Neuronal stem cell (in vitro differentiated cells): Measurements from ENCODE around the gene XCL2.

Experiments
- DNase-seq: peaks from one replicate; pipeline ENCODE4 v3.0.0-alpha.2; 2013; ENCODE audit warnings: low spot score
- H2AFZ ChIP-seq: one replicate; pipeline ENCODE4 v1.6.1; 2013; ENCODE audit warnings: mild to moderate bottlenecking, low read length, inconsistent platforms
- H2AK5ac ChIP-seq: 2 replicates; pipeline ENCODE4 v1.6.1; 2013; ENCODE audit warnings: low read depth, mild to moderate bottlenecking, inconsistent platforms, low read length, moderate library complexity, mixed read lengths
- H2BK120ac ChIP-seq: 2 replicates; pipeline ENCODE4 v1.6.1; 2013; ENCODE audit warnings: low read depth, mild to moderate bottlenecking, inconsistent platforms, low read length, moderate library complexity, mixed read lengths
- H2BK12ac ChIP-seq: one replicate; pipeline ENCODE4 v1.6.1; 2013; ENCODE audit warnings: low read length, inconsistent platforms
- H2BK15ac ChIP-seq: 2 replicates; pipeline ENCODE4 v1.6.1; 2013; ENCODE audit warnings: mild to moderate bottlenecking, low read length, inconsistent platforms, mixed read lengths
- H2BK5ac ChIP-seq: one replicate; pipeline ENCODE4 v1.6.1; 2013; ENCODE audit warnings: inconsistent platforms, mild to moderate bottlenecking, low read length, moderate library complexity
- H3K14ac ChIP-seq: one replicate; pipeline ENCODE4 v1.6.1; 2013; ENCODE audit warnings: low read length, inconsistent platforms
- H3K18ac ChIP-seq: 2 replicates; pipeline ENCODE4 v1.6.1; 2013; ENCODE audit warnings: low read length, inconsistent platforms
- H3K23ac ChIP-seq: 2 replicates; pipeline ENCODE4 v1.6.1; 2013; ENCODE audit warnings: low read depth, mild to moderate bottlenecking, mixed read lengths, low read length, inconsistent platforms; ENCODE audit not compliant: poor library complexity
- H3K27ac ChIP-seq: replicated peaks from 3 replicates; pipeline ENCODE4 v1.5.1; 2013; ENCODE audit warnings: low read length, inconsistent platforms
- H3K27me3 ChIP-seq, 3 experiments: 2 replicates each; pipeline ENCODE4 v1.6.1; 2013; ENCODE audit warnings: low read length in 3 of 3, mild to moderate bottlenecking in 2 of 3, inconsistent platforms in 1 of 3, low read depth in 1 of 3, mixed read lengths in 1 of 3, moderate library complexity in 1 of 3; ENCODE audit not compliant: control insufficient read depth in 3 of 3, insufficient read depth in 3 of 3
- H3K36me3 ChIP-seq, 2 donors: replicated peaks in 1 of 2; 2 replicates each; pipeline ENCODE4 v1.6.1; 2013; ENCODE audit warnings: low read length in 2 of 2; ENCODE audit not compliant: control insufficient read depth in 2 of 2, insufficient read depth in 2 of 2
- H3K4ac ChIP-seq: 2 replicates; pipeline ENCODE4 v1.6.1; 2013; ENCODE audit warnings: inconsistent platforms, mild to moderate bottlenecking, low read length, moderate library complexity
- H3K4me1 ChIP-seq, 2 donors: 1 replicate in 1 of 2; 2 replicates in 1 of 2; pipeline ENCODE4 v1.6.1; 2013; ENCODE audit warnings: low read length in 2 of 2, low read depth in 1 of 2; ENCODE audit not compliant: control insufficient read depth in 2 of 2, insufficient read depth in 1 of 2
- H3K4me2 ChIP-seq: one replicate; pipeline ENCODE4 v1.6.1; 2013; ENCODE audit warnings: mild to moderate bottlenecking, low read length, inconsistent platforms; ENCODE audit not compliant: insufficient read depth, poor library complexity, severe bottlenecking
- H3K4me3 ChIP-seq, 2 donors: 2 replicates each; pipeline ENCODE4 v1.5.1; 2013; ENCODE audit warnings: low read length in 2 of 2, mild to moderate bottlenecking in 2 of 2, inconsistent platforms in 1 of 2, moderate library complexity in 1 of 2
- H3K79me1 ChIP-seq: one replicate; pipeline ENCODE4 v1.6.1; 2013; ENCODE audit warnings: low read depth, mild to moderate bottlenecking, inconsistent platforms, low read length, moderate library complexity
- H3K9ac ChIP-seq: one replicate; pipeline ENCODE4 v1.6.1; 2013; ENCODE audit warnings: mild to moderate bottlenecking, low read depth, low read length, inconsistent platforms; ENCODE audit not compliant: poor library complexity
- H3K9me3 ChIP-seq, 2 donors: replicated peaks in 1 of 2; 2 replicates each; pipeline versions ENCODE3 to v1.6.1; 2013; ENCODE audit warnings: low read length in 2 of 2, mild to moderate bottlenecking in 2 of 2, inconsistent platforms in 1 of 2, low read depth in 1 of 2, mixed read lengths in 1 of 2, moderate library complexity in 1 of 2; ENCODE audit not compliant: control insufficient read depth in 2 of 2, insufficient read depth in 1 of 2
- H4K8ac ChIP-seq: one replicate; pipeline ENCODE4 v1.6.1; 2013; ENCODE audit warnings: low read depth, mild to moderate bottlenecking, inconsistent platforms, low read length, moderate library complexity
- H4K91ac ChIP-seq: one replicate; pipeline ENCODE4 v1.6.1; 2013; ENCODE audit warnings: low read length, low read depth, mild to moderate bottlenecking, inconsistent platforms; ENCODE audit not compliant: poor library complexity
- WGBS, 2 donors: extraction: QIAGEN DNeasy Blood & Tissue Kit; methylation state at CpG; one replicate each; pipeline ENCODE4 v1.1.7; 2013; ENCODE audit warnings: missing lambda C conversion rate in 2 of 2, mixed read lengths in 1 of 2; ENCODE audit not compliant: insufficient read length in 2 of 2, insufficient replicate concordance in 1 of 2; ENCODE audit errors: extremely low coverage in 2 of 2; 5-methylcytosine and 5-hydroxymethylcytosine counted together

The XCL2 gene

GRCh38 chr1:168554603-168555483 lies 11.0 kb upstream of the XCL2 start:
- Histone ChIP-seq H3K79me1 (no peaks in the 10 kb centered on the region), H2BK15ac (no peak overlapping the region), H2BK12ac (no peak overlapping the region), H2AFZ (no peak overlapping the region), H3K4me3 (no peak overlapping the region), H4K91ac (no peak overlapping the region), H3K4ac (no peak overlapping the region), H3K9ac (no peak overlapping the region), H3K23ac (no peak overlapping the region), H3K9me3 (no peaks in the 10 kb centered on the region), H2BK120ac (no peak overlapping the region), H4K8ac (no peak overlapping the region), H3K27me3 (no peaks in the 10 kb centered on the region), H3K18ac (no peak overlapping the region), H3K36me3 (no peaks in the 10 kb centered on the region), H2BK5ac (no peak overlapping the region), H3K4me1 (no peaks in the 10 kb centered on the region), H3K14ac (no peak overlapping the region), H3K27ac (no peak overlapping the region), H2AK5ac (no peak overlapping the region), H3K4me2 (no peak overlapping the region)
- no CpG with 5 or more reads among the region's 5 CpGs for WGBS, 2 donors
- DNase-seq = no peak

DNA sequence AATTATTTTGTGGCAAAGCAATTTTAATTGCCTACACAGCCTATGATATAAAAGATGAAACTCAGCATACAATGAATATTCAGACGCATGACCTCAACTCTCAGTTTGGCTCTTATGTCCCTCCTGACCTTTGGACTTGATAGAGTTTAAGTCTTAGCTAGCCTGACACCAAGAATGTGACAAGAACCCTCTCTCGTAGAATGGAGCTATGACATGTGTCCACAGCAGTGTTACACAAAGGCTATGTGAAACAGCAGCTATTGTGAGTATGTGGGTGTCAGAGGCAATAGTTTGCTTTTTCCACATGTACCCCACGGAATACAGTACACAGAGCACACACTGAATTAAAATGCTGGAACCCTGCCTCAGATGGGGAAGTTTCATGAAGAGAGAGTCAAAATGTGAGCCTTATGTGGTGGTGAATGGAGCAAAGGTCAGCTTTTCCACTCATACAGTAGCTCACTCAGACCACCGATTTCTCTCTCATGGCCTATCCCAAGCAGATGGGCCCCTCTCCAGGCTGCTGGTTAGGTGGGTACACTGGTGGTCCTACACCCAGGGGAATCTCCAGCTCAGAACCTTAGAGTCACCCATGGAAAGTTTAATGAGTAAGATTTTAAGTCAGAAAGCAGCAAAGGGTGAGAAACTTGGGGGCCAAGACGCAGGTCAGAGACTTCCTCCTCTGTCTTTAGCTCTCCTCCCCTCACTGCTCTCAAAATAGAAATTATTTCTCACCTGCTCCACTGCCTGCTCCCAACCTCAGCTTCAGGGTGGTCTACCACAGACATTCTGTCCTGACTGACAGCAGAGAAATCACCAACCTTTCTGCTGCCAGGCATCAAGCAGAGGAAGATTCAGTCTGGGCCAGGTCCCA lies 10.1 kb upstream of the XCL2 start:
- Histone ChIP-seq H2BK5ac (no peak overlapping the region), H2BK120ac (no peak overlapping the region), H3K9ac (no peak overlapping the region), H2BK15ac (no peak overlapping the region), H3K14ac (no peak overlapping the region), H4K8ac (no peak overlapping the region), H2BK12ac (no peak overlapping the region), H3K36me3 (no peaks in the 10 kb centered on the region), H3K18ac (no peak overlapping the region), H3K9me3 (no peaks in the 10 kb centered on the region), H2AK5ac (no peak overlapping the region), H3K4ac (no peak overlapping the region), H3K79me1 (no peaks in the 10 kb centered on the region), H3K27ac (no peak overlapping the region), H2AFZ (no peak overlapping the region), H3K23ac (no peak overlapping the region), H3K4me1 (no peaks in the 10 kb centered on the region), H3K27me3 (no peaks in the 10 kb centered on the region), H3K4me3 (no peak overlapping the region), H4K91ac (no peak overlapping the region), H3K4me2 (no peak overlapping the region)
- no CpG with 5 or more reads among the region's 5 CpGs for WGBS, 2 donors
- no peak for DNase-seq

DNA sequence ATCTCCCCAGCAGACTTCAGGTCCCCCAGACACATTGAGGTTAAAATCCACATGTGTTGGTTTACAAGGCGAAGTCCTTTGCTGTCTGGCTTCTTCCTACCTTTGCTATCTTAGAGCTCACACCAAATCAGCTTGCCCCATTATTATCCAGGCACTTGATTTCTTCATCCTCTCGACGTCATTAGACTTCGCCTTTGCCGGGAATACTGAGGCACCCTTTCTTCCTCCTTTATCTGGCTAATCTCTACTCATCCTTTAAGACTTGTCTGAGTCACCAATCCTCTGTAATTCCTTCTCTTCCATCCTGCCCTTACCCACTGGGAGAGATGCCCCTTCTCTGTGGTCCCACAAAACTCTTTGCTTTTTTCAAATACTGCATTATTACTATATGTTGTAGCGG lies 9.2 kb upstream of the XCL2 start:
- no peak overlapping the region for H2AK5ac ChIP-seq
- H3K79me1 ChIP-seq = no peaks in the 10 kb centered on the region
- no peak overlapping the region for H3K27ac ChIP-seq
- H2BK12ac ChIP-seq = no peak overlapping the region
- no peak overlapping the region for H2BK120ac ChIP-seq
- H3K9me3 ChIP-seq = no peaks in the 10 kb centered on the region
- WGBS, 2 donors = no CpG with 5 or more reads among the region's 6 CpGs
- H3K23ac ChIP-seq = no peak overlapping the region
- H2AFZ ChIP-seq = no peak overlapping the region
- no peak overlapping the region for H3K4ac ChIP-seq
- H3K4me1 ChIP-seq = no peaks in the 10 kb centered on the region
- H2BK5ac ChIP-seq = no peak overlapping the region
- no peaks in the 10 kb centered on the region for H3K27me3 ChIP-seq
- no peak overlapping the region for H4K8ac ChIP-seq
- no peak overlapping the region for H3K9ac ChIP-seq
- no peak overlapping the region for H3K4me2 ChIP-seq
- DNase-seq = no peak
- H3K14ac ChIP-seq = no peak overlapping the region
- H3K18ac ChIP-seq = no peak overlapping the region
- H4K91ac ChIP-seq = no peak overlapping the region
- H3K36me3 ChIP-seq = no peaks in the 10 kb centered on the region
- H2BK15ac ChIP-seq = no peak overlapping the region
- H3K4me3 ChIP-seq = no peak overlapping the region

GRCh38 chr1:168551688-168552087 lies 7.9 kb upstream of the XCL2 start:
- no peaks in the 10 kb centered on the region for H3K79me1 ChIP-seq
- H3K23ac ChIP-seq = no peak overlapping the region
- no CpG with 5 or more reads among the region's 4 CpGs for WGBS, 2 donors
- no peak overlapping the region for H3K18ac ChIP-seq
- no peak overlapping the region for H2AFZ ChIP-seq
- H3K14ac ChIP-seq = no peak overlapping the region
- H3K36me3 ChIP-seq = no peaks in the 10 kb centered on the region
- H3K4ac ChIP-seq = no peak overlapping the region
- no peak overlapping the region for H3K27ac ChIP-seq
- DNase-seq = no peak
- no peak overlapping the region for H4K8ac ChIP-seq
- H2BK120ac ChIP-seq = no peak overlapping the region
- no peak overlapping the region for H2AK5ac ChIP-seq
- no peak overlapping the region for H3K9ac ChIP-seq
- no peaks in the 10 kb centered on the region for H3K9me3 ChIP-seq
- H3K4me2 ChIP-seq = no peak overlapping the region
- H3K4me1 ChIP-seq = no peaks in the 10 kb centered on the region
- H2BK5ac ChIP-seq = no peak overlapping the region
- H2BK15ac ChIP-seq = no peak overlapping the region
- H3K4me3 ChIP-seq = no peak overlapping the region
- no peak overlapping the region for H2BK12ac ChIP-seq
- no peaks in the 10 kb centered on the region for H3K27me3 ChIP-seq
- H4K91ac ChIP-seq = no peak overlapping the region
